NCI-H82 (cell line): ENCODE data around the gene EYA2.
A peak's percentile ranks its signal among the peaks of the same experiment; 100 is the strongest.
"Not testable (repeated sequence)": the region's sequence is repeated elsewhere in the genome, so short reads cannot be mapped to it uniquely, and the experiment has no call there.

Source experiments
- DNase-seq: peaks from one replicate; lab custom pipeline; 2025; lab: John Stamatoyannopoulos, UW

EYA2 gene

DNA sequence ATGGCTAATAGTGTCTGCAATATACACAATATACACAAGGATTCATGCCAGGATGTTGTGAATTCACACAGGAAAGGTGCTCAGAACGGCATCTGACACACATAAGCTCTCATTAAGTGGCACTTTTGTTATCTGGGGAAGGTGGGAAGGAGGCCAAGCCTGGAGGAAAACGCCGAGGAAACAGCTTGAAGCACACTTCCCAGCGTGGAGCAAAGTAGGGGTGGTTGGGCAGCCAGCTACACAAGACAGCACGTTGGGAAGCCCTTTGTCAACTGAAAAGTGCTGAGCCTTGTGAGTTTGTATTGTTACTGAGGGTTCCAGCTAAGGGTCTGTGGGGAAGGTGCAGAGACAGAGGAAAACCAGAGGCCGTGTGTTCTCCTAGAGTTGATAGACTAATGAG, 280.9 kb downstream of the EYA2 start:
- DNase-seq: no peak

DNA sequence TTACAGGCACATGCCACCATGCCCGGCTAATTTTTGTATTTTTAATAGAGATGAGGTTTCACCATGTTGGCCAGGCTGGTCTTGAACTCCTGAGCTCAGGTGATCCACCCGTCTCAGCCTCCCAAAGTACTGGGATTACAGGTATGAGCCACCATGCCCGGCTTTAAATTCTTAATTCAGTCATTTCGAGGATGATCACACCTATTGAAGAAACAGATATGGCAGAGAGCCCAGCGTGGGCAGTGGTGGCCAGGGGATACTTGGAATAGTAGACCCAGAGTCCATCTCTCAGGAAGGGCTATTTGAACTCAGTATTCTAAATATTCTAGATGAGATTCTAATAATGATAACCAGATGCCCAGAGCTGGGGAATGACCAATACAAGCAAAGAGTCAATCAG, 281.6 kb downstream of the EYA2 start:
- DNase-seq: not testable (repeated sequence)

DNA sequence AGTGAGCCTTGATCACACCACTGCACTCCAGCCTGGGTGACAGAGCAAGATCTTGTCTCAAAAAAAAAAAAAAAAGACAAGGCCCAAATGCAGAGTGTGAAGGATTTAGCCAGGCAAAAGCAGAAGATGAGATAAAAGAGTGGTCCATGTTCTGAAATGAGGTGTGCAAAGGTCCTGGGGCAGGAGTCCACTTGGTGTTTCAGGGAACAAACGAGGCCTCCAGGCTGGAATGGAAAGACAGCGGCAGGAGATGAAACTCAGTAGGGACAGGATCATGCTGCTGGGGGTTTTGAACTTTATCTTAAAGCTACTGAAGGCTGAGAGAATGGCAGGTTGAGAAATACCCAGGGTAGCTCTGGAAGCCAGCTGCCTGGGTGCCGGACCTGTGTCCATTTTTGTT, 283.6 kb downstream of the EYA2 start:
- no peak for DNase-seq

DNA sequence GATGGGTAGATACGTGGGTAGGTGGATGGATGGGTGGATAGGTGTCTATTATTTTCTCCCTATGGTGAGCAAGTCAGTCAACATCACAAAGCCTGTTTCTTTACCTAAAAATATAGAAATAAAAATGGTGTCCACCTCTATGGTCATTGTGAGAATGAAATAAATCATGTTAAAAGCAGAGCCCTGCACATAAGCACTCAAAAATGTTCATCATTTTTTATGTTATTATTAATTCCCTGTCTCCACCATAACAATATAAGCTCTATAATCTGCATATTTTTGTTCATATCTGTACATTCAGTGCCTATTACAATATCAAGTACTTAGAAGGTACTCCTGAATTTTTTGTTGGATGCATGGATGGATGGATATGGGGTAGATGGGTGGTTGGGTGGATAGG, 284.2 kb downstream of the EYA2 start:
- no peak for DNase-seq

DNA sequence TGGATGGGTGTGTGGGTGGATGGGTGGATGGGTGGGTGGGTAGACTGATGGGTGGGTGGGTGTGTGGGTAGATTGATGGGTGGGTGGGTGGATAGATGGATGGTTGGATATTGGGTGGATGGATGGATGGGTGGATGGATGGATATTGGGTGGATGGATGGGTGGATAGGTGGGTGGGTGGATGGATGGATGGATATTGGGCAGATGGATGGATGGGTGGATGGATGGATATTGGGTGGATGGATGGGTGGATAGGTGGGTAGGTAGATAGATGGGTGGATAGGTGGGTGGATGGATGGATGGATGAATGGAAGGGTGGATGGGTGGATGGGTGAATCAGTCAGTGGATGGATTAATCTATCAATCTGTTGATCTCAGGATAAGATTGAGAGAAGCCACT, 284.6 kb downstream of the EYA2 start:
- DNase-seq: no peak

DNA sequence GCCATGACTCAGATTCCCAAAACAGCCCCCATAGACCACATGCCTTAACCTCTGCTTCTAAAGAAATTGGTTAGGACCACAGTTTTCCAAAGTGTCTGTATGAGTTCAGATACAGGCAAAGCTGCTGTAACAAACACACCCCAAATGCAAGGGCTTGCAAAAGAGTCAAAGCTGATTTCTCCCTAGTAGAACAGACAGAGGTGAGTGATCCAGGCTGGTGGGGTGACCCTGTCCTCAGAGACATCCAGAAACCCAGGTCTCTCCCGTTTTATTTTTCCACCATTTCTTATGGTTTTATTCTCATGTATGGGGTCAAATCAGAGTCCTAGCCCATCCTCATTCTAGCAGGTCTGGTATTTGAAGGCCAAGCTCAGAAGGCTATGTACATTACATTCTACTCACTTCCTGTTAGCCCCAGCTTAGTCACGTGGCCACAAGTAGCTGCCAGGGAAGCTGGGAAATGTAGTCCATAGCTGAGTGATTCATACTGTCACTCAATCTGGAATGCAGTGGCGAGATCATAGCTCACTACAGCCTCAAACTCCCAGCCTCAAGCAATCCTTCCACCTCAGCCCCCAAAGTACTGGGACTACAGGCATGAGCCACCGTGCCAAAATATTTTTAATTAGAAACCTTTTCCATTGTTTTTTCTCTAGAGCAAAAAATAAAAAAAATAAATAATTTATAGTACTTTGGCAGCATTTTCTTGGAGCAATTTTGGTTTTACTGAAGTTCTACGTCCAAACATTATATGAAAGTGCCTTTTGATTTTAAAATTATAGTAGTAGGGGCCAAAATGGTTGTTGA, 286.6 kb downstream of the EYA2 start:
- peak; percentile 66 for DNase-seq

DNA sequence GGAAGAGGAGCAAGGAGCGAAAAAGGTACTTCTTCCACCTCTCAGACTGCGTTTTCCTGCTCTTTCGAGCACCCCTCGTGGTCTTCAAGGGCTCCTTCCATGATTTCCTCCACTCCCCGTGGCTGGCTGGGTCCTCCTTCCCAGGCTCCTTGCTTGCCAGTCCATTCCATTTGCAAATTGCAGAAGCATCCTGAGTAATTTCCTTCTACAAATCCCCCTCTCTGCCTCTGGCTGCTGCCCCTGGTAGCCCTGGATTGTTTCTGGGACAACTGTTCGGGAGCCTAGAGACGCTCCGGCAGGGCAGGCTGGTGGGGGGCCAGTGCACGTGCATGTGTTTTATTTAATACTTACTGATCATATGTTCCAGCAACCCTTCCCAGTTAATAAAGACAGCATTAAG, 288.7 kb downstream of the EYA2 start:
- no peak for DNase-seq

DNA sequence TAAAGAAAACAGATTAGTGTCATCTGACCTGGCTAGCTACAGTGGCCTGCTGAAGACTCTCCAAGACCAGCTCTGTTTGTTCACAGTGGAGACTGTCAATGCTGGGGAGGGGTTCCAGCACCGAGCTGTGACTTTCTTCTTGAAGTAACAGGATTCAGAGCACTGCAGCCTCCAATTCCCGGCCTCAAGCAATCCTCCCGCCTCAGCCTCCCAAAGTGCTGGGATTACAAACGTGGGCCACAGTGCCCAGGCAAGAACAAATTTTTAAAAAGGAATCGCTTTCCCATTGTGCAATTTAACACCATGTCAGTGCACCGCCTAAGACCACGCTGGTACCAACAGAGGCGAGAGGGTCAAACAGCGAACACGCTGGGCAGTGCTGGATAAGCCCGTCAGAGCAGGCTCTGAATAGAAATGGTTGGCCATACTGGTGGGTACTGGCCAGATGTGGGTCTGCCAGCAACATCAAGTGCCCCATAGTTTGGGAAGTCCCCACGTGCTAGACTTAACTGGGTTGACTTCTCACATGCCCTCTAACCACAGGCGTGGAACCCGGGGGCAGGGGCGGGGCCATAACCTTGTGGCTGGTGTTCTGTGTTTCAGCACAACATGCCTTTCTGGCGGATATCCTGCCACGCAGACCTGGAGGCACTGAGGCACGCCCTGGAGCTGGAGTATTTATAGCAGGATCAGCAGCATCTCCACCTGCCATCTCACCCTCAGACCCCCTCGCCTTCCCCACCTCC, 293.0 kb downstream of the EYA2 start:
- DNase-seq: no peak

DNA sequence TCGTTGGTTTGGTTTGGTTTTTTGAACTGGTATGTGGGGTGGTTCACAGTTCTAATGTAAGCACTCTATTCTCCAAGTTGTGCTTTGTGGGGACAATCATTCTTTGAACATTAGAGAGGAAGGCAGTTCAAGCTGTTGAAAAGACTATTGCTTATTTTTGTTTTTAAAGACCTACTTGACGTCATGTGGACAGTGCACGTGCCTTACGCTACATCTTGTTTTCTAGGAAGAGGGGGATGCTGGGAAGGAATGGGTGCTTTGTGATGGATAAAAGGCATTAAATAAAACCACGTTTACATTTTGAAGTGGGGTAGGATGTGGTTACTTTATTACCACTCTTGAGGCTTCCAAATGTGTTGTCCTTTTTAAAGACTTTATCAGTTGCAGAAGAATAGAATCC, 293.9 kb downstream of the EYA2 start:
- no peak for DNase-seq

DNA sequence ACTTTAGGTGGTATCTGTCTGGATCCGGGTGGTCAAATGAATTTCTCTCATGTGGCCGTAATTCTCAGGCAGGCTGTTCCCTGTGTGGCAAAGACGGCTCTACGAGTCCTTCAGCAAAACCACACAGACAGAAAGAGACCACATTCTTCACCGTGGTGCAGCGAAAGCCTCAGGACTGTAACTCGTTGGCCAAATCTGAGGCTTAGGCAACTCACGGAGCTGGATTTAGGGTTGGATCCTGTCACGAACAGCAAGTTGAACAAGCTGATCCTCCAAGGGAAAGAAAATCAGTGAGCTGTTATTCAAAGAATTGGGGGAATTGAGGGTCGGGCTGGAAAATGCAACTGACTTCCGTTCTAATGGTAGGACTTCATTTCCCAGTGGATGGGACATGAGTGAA, 294.4 kb downstream of the EYA2 start:
- no peak for DNase-seq

DNA sequence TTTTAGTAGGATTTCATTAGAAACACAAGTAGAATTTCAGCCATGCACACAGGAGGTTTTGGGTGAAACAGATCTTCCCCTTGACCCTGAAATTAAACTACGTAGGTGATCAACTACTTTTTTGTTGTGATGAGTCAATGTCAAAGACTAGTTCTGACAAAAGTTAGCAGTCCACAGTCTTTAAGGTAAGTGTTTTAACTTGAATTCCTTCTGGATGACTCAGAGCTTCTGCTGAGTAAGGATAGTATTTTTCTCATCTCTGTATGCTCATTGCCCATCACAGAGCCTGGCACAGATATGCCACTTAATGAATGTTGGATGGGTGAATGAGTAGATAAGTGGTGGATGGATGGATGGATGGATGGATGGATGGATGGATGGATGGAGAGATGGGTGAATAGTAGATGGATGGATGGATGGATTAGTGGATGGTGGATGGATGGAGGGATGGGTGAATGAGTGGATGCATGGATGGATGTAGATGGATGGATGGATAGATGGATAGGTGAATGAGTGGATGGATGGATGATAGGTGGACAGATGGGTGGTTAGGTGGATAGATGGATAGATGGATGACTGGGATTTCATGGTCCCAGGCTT, 296.5 kb downstream of the EYA2 start:
- DNase-seq: no peak

DNA sequence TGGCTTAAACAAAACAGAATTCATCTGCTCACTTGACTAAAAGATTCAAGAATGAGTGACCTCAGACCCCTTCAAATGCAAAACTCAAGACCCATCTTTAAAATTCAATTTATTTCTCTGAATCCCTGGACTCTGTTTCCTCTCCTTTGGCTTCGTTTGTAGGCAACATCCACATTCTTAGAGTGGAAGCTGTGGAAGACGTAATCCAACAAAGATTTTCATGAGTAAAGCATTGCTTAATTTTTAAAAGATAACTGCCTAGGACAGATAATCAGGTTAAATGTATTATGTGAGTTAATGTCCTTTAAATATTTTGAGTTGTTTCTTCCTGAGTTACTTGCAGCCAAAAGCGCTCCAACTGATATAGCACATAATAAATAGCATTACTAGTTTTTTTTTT, 297.3 kb downstream of the EYA2 start:
- DNase-seq: no peak

DNA sequence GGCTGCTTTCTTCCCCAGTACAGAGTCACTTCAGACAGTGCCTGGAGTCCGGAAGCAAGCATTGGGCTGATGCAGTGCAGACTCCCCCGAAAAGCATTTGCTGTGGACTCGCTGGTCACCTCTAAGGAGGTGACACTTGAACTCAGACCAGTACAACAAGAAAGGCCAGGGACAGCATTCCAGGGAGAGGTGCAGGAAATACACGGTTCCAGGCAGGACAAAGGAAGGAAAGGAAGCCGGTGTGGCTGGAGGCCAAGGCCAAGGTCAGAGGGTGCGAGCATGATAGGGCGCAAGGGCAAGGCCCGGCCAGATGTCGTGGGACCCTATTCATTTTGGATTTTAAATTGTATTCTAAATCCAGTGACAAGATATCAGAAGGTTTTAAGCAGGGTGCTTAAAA, 300.9 kb downstream of the EYA2 start:
- DNase-seq: no peak

DNA sequence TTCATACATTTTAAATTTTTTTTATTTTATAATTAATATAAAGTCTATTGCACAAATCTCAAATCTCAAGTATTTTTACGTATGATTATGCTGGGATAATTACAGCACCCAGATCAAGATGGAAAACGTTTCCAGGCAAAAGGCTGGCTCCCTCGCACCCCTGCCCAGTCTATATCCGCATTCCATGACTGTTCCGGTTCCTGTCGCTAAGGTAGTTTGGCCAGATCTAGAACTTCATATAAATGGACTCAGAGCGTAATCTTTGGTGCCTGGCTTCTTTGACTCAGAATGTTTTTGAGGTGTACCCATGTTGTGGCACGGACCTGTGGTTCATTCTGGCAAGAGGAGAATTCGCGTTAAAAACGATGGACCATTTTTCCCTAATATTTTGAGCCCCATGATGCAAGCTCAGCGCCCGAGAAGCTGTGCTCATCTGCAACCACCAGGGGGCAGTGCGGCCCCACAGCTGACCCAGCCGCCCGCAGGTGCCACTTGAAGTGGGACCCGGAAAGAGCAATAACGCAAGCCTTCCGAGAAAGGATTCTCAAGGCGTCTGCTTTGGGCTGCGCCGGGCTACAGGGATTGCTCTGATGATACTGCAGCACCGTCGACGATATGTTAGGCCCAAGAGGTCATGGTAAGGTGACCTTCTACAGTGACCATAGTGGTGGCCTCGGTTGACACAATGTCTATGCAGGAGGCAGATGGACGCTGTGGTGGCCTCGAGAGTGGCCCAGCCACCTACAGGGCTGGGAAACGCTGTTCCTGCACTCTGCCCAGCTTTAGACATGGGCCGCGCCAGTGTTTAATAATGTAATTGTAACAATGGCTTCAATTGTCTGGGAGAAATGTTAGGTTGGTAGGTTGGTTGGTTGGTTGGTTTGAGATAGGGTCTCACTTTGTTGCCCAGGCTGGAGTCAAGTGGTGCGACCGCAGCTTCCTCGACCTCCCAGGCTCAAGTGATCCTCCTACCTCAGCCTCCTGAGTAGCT, 301.7 kb downstream of the EYA2 start:
- peak; percentile 77 for DNase-seq

DNA sequence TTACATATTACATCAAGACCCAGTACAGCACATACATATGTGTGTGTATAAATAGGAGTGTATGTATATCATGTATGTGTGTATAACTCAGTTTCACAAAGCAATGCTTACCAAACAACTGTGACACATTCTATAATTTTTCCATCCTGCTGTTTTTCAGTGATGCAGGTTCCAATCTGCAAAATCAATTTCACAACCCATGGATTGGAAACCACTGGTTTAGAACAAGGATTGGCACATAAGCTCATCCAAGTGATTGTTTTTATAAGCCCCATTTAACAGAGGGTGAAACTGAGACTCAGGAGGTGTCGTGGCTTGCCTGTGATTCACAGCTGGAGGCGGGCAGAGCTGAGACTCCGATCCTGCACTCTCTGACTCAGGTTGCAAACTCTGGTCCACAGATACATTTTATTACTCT, 303.6 kb downstream of the EYA2 start:
- DNase-seq: no peak

DNA sequence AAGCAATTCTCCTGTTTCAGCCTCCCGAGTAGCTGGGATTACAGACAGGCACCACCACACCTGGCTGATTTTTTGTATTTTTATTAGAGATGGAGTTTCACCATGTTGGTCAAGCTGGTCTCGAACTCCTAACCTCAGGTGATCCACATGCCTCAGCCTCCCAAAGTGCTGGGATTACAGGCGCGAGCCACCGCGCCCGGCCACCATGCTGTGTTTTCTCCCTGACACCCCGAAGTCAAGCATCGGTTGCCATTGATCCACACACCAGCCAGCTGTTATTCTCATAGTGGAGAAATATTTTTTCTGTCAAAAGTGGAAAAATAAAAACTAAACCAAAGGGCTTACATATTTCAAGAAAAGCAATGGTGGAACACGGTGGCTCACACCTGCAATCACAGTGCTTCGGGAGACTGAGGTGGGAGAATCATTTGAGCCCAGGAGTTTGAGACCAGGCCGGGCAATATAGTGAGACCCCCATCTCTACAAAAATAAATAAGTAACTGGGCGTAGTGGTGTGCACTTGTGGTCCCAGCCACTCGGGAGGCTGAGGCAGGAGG, 304.4 kb downstream of the EYA2 start:
- DNase-seq: no peak

DNA sequence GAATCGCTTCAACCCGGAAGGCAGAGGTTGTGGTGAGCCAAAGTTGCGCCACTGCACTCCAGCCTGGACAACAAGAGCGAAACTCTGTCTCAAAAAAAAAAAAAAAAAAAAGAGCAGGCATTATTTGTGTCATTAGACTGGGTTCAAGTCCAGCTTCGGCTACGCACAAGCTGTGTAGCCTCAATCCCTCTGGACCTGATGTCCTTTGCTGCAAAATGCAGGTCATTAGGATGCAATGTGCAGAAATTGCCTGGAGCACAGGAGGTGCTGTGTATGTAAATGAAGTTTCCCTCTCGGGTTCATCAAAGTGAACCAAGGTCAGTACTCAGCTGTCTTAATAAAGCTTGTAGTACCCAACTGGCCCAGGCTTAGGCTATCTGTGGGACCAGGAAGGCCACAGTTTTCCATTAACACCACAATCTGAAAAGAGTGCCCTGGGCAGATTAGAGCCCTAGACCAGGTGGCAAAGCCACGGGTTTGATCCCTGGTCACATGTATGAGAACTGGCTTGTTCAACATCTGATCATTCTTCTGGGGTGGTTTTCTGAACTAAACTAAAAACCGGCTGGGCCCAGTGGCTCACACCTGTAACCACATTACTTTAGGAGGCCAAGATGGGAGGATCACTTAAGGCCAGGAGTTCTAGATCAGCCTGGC, 306.6 kb downstream of the EYA2 start:
- no peak for DNase-seq

DNA sequence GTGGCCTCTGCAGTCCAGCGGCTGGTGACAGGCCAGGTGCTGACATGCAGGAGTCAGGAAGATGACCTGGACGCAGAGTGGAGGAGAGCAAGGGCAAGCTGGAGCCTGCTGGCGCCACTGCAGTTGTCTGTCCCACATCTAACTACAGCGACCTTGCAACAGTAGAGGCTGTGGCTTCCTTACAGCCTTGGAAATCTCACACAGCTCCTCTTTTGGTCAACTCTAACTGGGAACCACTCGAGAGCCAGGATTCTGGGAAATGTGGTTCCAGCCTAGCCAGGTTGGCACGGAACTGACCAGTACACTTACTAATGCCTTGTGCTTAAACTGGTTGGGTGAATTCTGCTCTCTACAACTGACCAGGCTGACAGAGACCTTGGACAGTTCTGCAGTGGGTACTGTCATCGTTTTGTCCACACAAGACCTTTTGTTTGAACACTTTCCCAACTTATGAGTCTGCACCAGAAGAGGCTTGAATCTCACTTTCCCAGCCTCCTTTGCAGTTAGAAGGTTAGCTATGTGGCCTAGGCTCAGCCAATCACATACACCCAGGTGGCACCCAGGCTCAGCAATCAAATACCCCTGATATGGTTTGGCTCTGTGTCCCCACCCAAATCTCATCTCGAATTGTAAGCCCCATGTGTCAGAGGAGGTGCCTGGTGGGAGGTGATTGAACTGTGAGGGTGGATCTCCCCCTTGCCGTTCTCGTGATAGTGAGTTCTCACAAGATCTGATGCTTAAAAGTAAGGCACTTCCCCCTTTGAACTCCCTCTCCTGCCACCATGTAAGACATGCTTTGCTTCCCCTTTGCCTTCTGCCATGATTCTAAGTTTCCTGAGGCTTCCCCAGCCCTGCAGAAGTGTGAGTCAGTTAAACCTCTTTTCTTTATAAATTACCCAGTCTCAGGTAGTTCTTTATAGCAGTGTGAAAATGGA, 308.4 kb downstream of the EYA2 start:
- DNase-seq: no peak

DNA sequence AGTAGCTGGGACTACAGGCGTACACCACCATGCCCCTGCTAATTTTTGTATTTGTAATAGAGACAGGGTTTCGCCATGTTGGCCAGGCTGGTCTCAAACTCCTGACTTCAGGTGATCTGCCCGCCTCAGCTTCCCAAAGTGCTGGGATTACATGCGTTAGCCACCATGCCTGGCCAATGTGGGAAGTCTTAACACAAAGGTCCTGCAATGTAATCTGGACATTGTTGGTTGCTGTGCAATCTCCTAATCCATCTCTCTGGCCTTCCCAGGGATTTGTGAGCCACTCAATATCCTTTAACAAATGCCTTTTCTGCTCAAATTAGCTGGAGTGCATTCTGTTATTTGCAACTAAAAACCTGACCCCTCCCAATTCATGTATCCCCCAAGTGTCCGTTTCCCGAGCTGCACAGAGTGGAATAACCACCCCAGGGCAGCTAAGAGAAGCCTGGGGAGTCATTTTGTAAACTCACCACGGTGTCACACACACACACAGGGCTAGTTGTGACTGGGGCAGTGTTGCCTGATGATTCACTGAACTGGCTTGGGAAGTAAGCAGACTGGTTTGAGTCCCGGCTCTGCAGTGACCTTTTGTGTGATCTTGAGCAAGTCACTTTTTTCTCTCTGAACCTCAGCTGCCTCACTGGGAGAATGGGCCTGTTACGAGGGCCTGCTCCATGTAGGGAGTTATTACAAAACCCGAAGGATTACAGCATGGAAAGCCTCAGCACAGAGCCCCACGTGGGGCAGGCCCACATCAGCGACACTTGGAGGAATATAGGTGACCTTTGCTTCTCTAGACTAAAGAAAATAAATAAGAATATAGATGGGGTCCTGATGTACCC, 309.6 kb downstream of the EYA2 start:
- no peak for DNase-seq
